ENCODE measurements around the gene TPO.
A peak's percentile ranks its signal among the peaks of the same experiment; 100 is the strongest.

The TPO gene

DNA sequence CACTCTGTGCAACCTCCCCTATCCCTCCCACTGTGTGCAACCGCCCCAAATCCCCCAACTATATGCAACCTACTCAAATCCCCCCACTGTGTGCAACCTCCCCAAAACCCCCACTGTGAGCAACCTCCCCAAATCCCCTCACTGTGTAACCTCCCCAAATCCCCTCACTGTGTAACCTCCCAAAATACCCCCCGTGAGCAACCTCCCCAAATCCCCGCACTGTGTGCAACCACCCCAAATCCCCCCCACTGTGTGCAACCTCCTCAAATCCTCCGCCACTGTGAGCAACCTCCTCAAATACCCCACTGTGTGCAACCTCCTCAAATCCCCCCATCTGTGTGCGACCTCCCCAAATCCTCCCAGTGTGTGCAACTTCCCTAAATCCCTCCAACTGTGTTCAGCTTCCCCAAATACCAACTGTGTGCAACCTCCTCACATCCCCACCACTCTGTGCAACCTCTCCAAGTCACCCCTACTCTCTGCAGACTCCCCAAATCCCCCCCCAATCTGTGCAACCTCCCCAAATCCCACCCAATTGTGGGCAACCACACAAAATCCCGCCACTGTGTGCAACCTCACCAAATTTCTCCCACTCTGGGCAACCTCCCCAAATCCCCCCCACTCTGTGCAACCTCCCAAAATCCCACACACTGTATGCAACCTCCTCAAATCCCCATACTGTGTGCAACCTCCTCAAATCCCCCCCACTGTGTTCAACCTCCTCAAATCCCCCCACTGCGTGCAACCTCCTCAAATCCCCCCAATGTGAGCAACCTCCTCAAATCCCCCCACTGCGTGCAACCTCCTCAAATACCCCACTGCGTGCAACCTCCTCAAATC lies 114.1 kb downstream of the TPO start:
- no peak for DNase-seq (ENCODE audit: low spot score)

DNA sequence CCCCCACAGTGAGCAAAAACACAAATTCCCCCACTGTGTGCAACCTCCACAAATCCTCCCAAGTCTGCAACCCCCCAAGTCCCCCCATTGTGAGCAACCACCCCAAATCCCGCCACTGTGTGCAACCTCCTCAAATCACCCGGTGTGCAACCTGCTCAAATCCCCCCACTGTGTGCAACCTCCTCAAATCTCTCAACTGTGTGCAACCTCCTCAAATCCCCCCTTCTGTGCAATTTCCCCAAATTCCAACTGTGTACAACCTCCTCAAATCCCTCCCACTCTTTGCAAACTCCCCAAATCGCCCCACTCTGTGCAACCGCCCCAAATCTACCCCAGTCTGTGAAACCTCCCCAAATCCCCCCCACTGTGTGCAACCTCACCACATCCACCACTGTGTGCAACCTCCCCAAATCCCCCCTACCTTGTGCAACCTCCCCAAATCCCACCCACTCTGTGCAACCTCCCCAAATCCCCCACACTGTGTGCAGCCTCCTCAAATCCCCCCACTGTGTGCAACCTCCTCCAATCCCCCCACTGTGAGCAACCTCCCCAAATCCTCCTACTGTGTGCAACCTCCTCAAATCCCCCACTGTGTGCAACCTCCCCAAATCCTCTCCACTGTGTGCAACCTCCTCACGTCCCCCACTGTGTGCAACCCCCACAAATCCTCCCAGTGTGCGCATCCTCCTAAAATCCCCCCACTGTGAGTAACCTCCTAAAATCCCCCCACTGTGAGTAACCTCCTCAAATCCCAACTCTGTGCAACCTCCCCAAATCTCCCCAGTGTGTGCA lies 115.2 kb downstream of the TPO start:
- DNase-seq (ENCODE audit: low spot score), result no peak

DNA sequence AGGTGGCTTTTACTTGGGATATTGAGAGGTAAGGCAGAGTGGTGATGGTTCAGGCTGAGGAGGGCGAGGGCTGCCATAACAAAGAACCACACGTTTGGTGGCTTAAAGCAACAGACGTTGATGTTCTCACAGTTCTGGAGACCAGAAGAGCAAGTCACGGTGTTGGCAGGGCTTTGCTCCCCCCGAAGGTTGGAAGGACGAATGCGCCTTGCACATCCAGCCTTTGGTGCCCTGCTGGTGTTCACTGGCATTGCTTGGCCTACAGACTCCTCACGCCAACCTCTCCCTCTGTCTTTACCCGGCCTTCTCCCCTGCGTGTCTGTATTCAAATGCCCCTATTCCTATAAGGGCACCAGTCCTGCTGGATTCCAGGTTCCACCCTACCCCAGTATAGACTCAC lies 125.4 kb downstream of the TPO start:
- no peak for DNase-seq (ENCODE audit: low spot score)

DNA sequence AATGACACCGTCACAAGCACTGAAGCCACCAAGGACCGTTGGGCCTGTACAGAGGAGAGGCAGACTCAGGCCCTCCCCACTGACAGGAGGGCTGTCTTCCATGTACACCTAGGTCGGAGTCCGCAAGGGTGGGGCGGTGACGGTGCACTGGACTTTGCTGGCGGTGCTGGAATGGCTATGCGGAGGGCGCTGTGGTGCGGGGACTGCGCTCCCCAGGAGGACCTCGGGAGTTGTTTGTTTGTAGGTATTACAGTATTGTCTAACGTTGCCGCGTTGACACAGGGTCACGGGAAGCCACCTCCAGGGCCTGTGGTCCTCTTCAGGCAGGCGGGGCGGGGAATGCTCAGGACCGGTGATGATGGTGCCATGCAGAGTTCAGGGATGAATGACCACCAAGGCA lies 126.2 kb downstream of the TPO start:
- DNase-seq (ENCODE audit: low spot score), result no peak

DNA sequence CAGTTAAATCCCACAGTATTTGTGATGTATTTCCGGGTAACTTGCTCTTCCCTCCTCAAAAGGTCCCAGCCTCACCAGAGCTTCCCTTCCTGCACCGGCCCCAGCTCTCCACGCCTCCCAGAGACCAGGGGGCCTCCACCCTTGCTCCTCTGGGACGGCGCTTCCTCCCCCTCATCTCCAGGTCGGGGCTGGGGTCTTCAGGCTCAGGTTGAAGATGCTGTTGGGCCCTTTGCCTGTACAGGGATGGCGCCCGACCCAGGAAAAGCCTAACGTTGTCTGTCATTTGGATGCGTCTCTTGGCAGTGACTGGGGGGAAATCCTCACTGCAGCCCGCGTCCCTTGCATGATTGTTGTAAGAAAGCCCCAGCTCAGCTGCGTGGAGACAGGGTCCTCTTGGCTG lies 126.7 kb downstream of the TPO start:
- DNase-seq (ENCODE audit: low spot score), result no peak

DNA sequence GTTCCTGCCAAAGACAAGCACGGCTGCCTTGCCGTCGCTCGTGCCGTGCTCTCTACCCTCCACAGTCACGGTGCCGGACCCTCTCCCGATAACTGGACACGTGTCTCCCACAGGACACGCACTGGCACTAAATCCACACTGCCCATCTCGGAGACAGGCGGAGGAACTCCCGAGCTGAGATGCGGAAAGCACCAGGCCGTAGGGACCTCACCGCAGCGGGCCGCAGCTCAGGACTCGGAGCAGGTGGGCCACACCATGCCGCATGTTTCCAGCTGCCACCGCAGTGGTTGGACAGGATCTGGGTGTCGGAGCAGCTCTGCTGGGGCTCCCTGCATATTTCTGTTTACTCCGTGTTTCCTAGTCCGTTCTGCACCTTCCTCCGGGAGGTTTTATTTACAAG lies 127.2 kb downstream of the TPO start:
- no peak for DNase-seq (ENCODE audit: low spot score)

DNA sequence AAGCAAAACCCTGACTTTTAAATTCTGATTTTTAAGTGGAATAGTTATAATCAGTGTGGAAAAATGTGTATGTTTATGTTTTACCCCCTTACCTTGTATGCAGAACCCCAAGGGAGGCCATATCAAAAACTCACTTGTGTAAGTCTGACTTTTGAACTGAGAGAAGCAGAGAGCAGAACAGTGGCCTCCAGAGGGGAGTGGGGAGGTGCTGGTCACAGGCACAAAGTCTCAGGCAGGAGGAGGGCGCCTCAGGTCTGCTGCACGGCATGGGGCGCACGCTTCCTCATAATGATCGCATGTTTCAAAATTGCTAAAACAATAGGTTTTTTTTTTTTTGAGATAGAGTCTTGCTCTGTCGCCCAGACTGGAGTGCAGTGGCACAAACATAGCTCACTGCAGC lies 127.8 kb downstream of the TPO start:
- no peak for DNase-seq (ENCODE audit: low spot score)

DNA sequence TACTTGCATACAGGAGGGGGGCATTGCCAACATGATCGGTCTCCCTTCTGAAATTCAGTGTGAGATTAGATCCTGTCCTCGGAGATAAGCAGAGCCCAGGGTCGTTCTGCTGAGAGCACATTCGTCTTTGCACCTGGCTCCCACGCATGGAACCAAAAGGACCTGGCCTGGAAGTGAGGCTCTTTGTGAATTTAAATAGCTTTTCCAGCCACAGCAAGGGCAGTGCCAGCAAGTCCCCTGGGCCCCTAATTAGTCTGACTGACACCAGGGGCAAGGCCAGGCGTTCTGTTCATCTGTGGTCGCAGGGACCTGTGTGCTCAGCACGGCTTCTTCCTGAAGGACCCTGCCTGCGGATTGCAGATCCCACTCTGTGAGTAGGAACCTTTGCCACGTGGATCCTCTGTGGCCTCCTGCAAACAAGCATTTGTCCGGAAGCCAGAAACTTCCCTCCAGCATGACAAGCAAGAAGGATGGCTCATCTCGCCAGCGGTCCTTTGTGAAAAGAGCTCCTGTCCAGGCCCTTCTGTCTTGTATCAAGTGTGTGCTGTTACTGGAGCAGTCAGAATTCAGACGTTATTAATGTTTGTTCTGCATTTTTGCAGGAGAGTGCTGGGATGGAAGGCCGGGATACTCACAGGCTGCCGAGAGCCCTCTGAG lies 128.7 kb downstream of the TPO start:
- DNase-seq (ENCODE audit: low spot score), result no peak

DNA sequence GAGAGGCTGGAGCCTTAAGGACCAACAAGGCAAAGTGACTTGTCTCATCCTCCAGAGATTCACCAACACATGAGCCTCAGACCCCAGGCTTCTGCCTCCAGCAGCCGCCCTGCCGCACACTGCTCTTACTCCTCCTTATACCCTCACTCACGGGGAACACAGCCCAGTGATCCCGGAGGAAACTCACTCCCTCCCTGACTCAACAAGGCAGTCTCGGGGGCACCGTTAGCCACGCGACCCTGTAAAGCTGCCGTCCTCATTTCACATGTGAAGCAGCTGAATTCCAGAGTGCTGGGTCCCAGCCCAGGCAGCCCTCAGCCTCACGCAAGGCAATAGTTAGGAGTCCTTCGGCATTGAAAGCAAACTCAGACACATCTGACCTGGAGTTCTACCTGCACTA lies 129.7 kb downstream of the TPO start:
- DNase-seq (ENCODE audit: low spot score), result no peak

DNA sequence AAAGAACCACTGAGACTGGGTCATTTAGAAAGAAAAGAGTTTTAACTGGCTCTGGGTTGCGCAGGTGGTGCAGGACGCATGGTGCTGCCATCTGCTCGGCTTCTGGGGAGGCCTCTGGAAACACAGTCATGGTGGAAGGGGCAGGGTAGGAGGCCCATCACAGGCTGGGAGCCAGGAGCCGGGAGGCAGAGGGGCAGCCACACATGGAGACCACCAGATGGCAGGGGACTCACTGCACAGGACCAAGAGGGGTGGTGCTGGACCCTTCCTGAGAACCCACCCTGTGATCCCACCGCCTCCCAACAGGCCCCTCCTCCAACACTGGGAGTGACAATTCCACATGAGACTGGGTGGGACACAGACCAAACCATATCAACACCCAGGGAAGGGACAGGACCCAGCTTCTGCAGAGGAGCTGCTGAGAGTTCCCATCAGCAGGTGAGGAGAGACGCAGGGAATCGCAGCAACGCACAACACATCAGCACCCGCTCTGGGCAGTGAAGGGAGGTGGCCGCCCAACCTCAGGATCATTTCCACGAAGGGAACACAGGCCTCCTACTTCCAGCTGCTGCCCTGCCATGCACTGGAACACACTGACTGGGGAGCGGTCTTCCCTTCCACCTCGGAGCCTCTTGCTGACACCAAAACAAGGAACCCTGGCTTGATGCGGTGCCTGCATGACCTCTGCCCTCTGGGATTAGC lies 130.7 kb downstream of the TPO start:
- DNase-seq (ENCODE audit: low spot score), result no peak

DNA sequence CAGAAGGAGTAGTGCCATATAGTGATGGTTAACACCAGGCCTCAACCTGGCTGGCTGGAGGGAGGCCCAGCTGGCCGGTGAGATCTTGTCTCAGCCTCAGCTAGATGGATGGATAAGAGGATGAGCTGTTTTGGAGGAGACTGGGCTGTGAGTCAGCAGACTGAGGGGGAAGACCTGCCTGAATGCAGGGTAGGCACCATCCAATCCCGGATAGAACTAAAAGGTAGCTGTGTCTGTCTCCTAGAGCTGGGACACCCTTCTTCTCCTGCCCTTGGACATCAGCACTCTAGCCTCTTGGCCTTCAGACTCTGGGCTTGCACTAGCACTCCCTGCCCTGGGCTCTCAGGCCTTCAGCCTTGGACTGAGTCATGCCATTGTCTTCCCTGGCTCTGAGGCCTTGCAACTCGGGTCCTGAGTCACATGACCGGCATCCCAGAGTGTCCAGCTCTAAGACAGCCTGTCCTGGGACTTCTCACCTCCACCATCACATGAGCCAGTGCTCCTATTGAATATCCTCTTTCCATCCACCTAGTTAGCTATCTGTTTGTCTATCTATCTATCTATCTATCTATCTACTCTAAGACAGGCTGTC lies 131.3 kb downstream of the TPO start:
- DNase-seq (ENCODE audit: low spot score), result no peak

DNA sequence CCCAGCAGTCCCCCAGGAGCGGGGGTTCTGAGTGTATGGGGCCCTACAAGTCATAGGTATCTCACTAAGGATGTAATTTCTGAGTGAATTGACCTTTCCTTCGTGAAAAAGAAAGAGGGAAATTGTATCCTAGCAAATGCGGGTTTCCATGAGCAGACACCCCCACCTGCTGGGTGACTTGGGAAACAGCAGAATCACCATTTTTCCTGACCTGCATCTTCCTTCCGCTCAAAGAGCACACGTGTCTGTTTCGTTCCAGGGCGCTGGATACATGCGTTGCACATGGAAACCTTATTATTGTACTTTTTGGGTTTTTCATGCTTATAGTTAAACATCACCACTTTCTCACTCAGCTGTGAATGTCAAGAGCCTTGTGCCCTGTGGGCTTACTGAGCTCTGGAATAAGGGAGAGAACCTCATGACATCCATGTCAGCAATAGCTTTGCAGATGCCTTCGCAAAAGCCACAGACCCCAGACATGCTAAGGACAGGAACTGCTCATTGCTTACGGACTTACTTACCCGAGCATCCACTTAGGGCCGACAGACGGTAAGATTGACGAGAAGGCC lies 132.8 kb downstream of the TPO start:
- peak; percentile 44 for DNase-seq (ENCODE audit: low spot score)

DNA sequence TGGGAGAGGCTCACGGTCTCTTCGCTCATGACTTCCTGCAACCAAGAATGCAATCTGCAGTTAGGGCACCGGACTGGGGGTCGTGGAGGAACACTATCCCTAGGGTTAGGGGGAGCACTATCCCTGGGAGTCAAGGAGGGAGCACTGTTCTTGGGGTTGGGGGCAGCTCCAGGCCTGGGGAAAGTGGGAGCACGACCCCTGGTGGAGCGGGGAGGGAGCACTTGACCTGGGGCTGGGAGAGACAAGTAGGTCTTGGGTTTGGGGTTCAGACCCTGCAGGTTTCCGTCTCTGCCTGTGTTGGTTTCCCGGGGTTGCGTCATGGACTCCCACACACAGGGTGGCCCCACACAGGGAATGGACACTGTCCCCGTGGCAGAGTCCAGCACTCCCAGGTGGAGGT lies 133.6 kb downstream of the TPO start:
- no peak for DNase-seq (ENCODE audit: low spot score)

DNA sequence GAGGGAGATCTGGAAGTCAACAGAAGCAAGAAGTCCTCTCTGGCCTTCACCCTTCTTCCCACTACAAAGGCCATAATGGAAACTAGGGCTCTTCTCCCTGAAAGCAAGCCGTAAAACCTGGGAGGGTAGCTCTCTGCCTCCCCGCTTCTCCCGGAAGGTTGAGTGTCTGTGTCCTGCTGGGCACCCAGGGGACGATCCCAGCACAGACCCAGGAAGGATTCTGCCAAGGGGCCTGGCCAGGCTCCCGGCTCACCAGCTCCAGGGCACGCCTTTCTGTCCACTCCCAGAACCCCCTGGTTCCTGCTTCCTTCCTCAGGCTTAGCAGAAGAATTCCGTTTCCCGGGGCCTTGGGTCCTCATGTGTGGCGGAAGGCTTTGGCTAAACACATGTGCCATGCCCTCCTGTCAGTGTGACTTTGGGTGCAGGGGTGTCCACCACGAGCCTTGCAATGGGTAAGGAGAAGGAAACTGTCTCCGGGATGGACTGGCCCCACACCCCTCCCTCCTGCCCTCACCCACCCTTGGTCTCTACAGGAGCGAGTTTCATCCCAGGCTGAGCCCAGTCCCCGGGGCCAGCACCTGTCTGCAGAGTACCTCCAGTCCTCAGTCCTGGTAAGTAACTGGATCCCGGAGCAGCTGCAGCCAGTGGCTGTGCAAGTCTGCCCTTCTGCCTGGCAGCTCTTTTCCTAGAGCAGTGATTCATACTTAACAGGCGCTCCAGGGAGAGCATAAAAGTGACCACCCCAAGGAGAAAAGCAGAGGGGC lies 135.8 kb downstream of the TPO start:
- DNase-seq (ENCODE audit: low spot score), result no peak

DNA sequence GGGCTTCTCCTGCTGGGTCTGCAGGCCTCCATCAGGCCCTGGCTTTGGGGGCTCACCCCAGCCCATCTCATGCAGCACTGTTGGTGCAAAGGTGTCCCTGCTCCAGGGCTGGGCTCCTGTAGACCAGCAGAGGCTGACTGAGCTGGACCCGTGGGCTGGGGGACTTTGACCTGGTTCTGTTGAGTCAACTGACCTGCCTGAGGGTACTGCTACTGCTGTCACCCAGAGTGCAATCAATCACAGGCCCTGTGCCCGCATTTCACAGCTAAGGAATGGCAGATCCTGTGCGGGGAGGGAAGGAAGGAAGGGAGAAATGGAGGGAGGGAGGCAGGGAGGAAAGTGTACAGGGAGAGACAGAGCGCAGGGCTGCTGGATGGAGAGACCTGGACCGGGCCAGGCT lies 136.8 kb downstream of the TPO start:
- no peak for DNase-seq (ENCODE audit: low spot score)

DNA sequence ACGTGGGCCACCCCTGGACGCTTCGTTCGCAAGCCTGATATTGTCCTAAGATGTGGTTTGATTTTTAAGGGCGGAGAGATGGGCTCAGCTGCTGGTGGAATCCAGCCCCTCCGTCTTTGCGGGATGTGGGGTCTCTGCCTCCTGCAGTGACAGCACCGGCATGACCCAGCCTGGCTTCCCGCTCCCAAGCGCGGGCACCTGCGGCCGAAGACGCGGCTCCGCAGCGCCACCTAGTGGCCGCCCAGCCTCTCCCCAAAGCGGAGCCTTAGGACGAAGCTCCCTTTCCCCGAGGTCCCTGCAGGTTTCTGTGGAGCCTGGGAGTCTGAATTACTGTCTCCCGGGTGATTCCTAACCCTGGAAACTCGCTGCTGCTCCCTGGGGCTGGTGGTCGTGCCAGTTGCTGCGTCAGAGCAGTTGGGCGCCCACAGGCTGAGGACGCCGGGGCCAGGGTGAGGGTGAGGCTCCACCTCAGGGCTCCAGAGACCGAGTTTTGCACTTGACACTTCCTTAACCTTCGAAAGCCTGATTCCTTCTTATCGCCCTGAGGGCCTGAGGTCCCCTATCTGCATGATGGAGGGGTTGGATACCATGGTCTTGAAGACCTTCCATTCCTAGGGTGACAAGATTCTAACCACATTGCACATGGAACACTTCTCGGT lies 137.5 kb downstream of the TPO start:
- DNase-seq (ENCODE audit: low spot score), result peak; percentile 51

DNA sequence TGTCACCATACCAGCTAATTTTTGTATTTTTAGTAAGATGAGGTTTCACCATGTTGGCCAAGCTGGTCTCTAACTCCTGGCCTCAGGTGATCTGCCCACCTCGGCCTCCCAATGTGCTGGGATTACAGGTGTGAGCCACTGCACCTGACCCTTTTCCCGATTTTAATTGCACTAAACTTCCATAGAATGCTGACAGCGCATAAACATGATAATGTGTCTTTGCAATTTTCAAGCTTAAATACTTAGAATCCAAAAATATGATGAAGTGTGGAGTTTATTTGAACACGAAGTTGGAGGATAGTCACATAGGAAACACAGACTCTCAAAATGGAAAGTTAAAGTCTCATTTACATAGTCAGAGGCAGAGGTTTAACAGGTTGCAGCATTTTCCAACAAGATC lies 138.6 kb downstream of the TPO start:
- no peak for DNase-seq (ENCODE audit: low spot score)

DNA sequence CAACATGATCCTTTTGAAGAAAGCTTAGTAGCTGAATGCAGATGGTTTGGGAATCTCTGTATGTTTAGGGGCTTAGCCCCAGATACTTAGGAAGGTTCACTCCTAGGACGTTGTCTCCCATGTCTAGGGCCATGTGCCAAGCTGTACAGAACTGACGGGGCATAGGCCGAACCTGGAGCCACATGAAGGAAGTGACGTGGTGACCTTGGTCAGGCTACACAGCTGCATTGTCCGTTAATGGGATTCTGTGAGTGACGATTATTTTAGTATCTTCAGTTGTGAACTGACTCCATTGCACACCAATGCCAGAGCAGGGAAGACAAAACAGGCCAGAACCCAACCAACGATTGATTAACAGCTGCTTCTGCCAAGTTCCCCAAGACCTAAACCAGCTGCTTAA lies 139.3 kb downstream of the TPO start:
- no peak for DNase-seq (ENCODE audit: low spot score)

DNA sequence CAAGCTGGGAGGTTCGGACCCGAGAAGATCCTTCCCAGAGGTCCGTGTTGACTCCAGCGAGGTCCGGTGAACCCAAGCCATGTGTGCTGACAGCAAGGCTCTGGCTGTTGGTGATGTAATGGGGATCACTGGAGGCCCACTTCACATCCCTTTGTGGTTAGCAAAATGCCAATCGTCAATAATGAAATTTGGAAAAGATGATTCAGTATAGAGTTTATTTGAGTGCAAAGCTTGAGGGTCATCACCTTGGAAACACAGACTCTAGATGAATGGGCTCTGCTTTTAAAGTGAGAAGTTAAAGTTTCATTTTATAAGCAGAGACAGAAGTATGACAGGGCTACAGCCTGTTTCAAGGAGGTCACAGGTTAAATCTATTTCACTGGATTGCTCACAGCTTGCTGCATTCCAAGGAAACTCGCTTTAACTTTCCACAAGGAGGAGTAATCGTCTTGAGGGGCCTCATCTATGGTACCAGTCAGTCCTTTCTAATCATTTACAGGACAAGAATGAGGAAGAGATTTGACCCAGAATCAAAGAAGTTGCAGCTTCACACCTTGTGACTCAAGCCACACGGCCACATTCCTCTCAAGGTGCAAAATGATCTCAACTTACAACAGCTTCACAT lies 140.5 kb downstream of the TPO start:
- peak; percentile 49 for DNase-seq (ENCODE audit: low spot score)

DNA sequence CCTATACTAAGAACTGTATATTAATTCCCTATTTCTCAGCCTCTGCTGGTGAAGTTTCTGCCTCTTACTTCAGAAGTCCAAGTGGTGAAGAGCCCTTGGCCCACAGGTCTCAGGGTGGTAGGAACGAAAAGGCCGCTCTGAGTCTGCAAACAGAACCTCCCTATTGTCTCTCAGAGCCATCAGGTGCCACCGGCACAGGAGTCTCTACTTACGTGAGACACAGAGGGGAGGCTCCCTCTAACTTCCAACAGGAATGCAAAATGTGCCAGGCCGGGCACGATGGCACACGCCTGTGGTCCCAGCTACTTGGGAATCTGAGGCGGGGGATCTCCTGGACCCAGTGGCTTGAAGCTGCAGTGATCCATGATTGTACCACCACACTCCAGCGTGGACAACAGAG lies 143.0 kb downstream of the TPO start:
- DNase-seq (ENCODE audit: low spot score), result no peak
